PC-9 (cell line): ENCODE data around the gene RBP5. TPM values are rescaled to one million over a fixed set of nuclear protein-coding genes. Genes with fewer than 3 reads are reported as not detected.

Source experiments
- BruUV-seq: library from RNA; stranded (reverse); fragments of 400-500 nt; replicated peaks from 2 replicates; lab custom pipeline; 2021; lab: Mats Ljungman, UMichigan
- CTCF ChIA-PET: fragments of 300-600 bp; sonication (Branson Sonifier 250); formaldehyde crosslinking; loops from one replicate; lab custom pipeline; 2022; ENCODE audit warnings: antibody characterized with exemption; lab: Charles Lee
- POLR2A ChIA-PET: fragments of 300-600 bp; sonication (Branson Sonifier 250); formaldehyde crosslinking; loops from one replicate; lab custom pipeline; 2022; ENCODE audit warnings: antibody characterized with exemption; ENCODE audit not compliant: unreplicated experiment; lab: Charles Lee
- DNase-seq, 2 experiments: peaks; one replicate each; pipeline versions ENCODE4 v3.0.0 to v3.0.0-alpha.2; 2015 to 2022; ENCODE audit warnings: mixed read lengths in 1 of 2
- H2AFZ ChIP-seq: fragments of 200-600 bp; sonication (generic); 2 replicates; pipeline ENCODE4 v1.8.1; 2017; ENCODE audit warnings: antibody characterized with exemption
- H3F3A ChIP-seq: fragments of 200-600 bp; sonication (generic); 2 replicates; pipeline ENCODE4 v1.8.1; 2017; ENCODE audit warnings: antibody characterized with exemption, mild to moderate bottlenecking, low read depth; ENCODE audit not compliant: insufficient read depth
- H3K27ac ChIP-seq: fragments of 200-600 bp; sonication (generic); 2 replicates; pipeline ENCODE4 v1.6.1; 2016; ENCODE audit warnings: mixed run types
- H3K27me3 ChIP-seq: fragments of 200-600 bp; sonication (generic); 2 replicates; pipeline ENCODE4 v1.6.1; 2016; ENCODE audit warnings: low read depth, mixed run types; ENCODE audit not compliant: insufficient read depth
- H3K36me3 ChIP-seq: fragments of 200-600 bp; sonication (generic); 2 replicates; pipeline ENCODE4 v1.6.1; 2016; ENCODE audit warnings: low read depth, mixed run types
- H3K4me1 ChIP-seq: fragments of 200-600 bp; sonication (generic); replicated peaks from 2 replicates; pipeline ENCODE4 v1.6.1; 2016; ENCODE audit warnings: mixed run types; ENCODE audit not compliant: insufficient read depth
- H3K4me2 ChIP-seq: fragments of 200-600 bp; sonication (generic); 2 replicates; pipeline ENCODE4 v1.6.1; 2017; ENCODE audit warnings: mixed run types
- H3K4me3 ChIP-seq: fragments of 200-600 bp; sonication (generic); 2 replicates; pipeline ENCODE4 v1.6.1; 2016; ENCODE audit warnings: mixed run types
- H3K79me2 ChIP-seq: fragments of 200-600 bp; sonication (generic); 2 replicates; pipeline ENCODE4 v1.6.1; 2017; ENCODE audit warnings: low read depth, mixed run types
- H3K9me2 ChIP-seq: fragments of 200-600 bp; sonication (generic); 2 replicates; pipeline ENCODE4 v1.8.1; 2017; ENCODE audit warnings: mild to moderate bottlenecking; ENCODE audit not compliant: insufficient read depth
- H3K9me3 ChIP-seq: fragments of 200-600 bp; sonication (generic); 2 replicates; pipeline ENCODE4 v1.8.1; 2016; ENCODE audit warnings: low read depth; ENCODE audit not compliant: insufficient read depth
- H4K20me1 ChIP-seq: fragments of 200-600 bp; sonication (generic); 2 replicates; pipeline ENCODE4 v1.8.1; 2017; ENCODE audit not compliant: insufficient read depth
- CTCF ChIP-seq: fragments of 200-600 bp; sonication (generic); conservative IDR thresholded peaks from 2 replicates; pipeline ENCODE4 v1.6.1; 2017; ENCODE audit warnings: mixed run types, antibody characterized with exemption, mild to moderate bottlenecking, moderate library complexity
- EZH2 ChIP-seq: fragments of 200-600 bp; sonication (generic); IDR thresholded peaks from 2 replicates; pipeline ENCODE4 v1.8.0; 2017; ENCODE audit warnings: antibody characterized with exemption, low read depth
- intact Hi-C: fragments of 100-400 bp; cut with micrococcal nuclease; formaldehyde crosslinking; loops from one replicate; pipeline ENCODE4 v1.10.0; 2022; ENCODE audit not compliant: unreplicated experiment
- total RNA-seq: library from RNA; stranded (reverse); gene quantifications from 2 replicates; pipeline ENCODE4 v1.2.3, GENCODE V29; 2021

The RBP5 gene
- total RNA-seq, 1 experiment from 2014 or later: 0.74 TPM

GRCh38 chr12:7137908-7138307 lies 9.2 kb upstream of the RBP5 start:
- no TSS peak for BruUV-seq
- Histone ChIP-seq H4K20me1 (no peaks in the 10 kb centered on the region), H3K27ac (no peak overlapping the region), H3K4me3 (no peak overlapping the region), H3K36me3 (peaks cover 17% of the 10 kb centered on the region), H3K4me1 (no peaks in the 10 kb centered on the region), H3K79me2 (no peaks in the 10 kb centered on the region), H2AFZ (no peak overlapping the region), H3K27me3 (no peaks in the 10 kb centered on the region), H3F3A (no peaks in the 10 kb centered on the region), H3K9me2 (no peaks in the 10 kb centered on the region), H3K4me2 (no peak overlapping the region), H3K9me3 (no peaks in the 10 kb centered on the region)
- POLR2A ChIA-PET: no interaction called here
- no peak for DNase-seq
- CTCF ChIA-PET: interaction anchor here (0.6 kb wide), 1 partner anchor 1523 kb away, joined by 3 read pairs; no protein-coding TSS in a partner anchor
- TF ChIP-seq CTCF: no peak
- no peak for TF ChIP-seq EZH2
- intact Hi-C loops: no loop called here

GRCh38 chr12:7136676-7137075 lies 8.0 kb upstream of the RBP5 start:
- ChIA-PET CTCF (no interaction called here), POLR2A (no interaction called here)
- Histone ChIP-seq H3K4me3 (no peak overlapping the region), H4K20me1 (no peaks in the 10 kb centered on the region), H3K36me3 (peaks cover 17% of the 10 kb centered on the region), H3K9me2 (no peaks in the 10 kb centered on the region), H3K9me3 (no peaks in the 10 kb centered on the region), H3K27me3 (no peaks in the 10 kb centered on the region), H2AFZ (no peak overlapping the region), H3F3A (no peaks in the 10 kb centered on the region), H3K79me2 (peaks cover 5% of the 10 kb centered on the region; the same call in 1 of the 2 replicates), H3K27ac (no peak overlapping the region), H3K4me2 (no peak overlapping the region), H3K4me1 (peaks cover 2% of the 10 kb centered on the region)
- TF ChIP-seq EZH2 (no peak), CTCF (no peak)
- intact Hi-C loops: no loop called here
- no TSS peak for BruUV-seq
- no peak for DNase-seq

- Histone ChIP-seq H3K9me3 (no peaks in the 10 kb centered on the region), H2AFZ (no peak overlapping the region), H3K27me3 (no peaks in the 10 kb centered on the region), H3K79me2 (peaks cover 5% of the 10 kb centered on the region; the same call in 1 of the 2 replicates), H3K9me2 (no peaks in the 10 kb centered on the region), H4K20me1 (no peaks in the 10 kb centered on the region), H3K4me1 (peaks cover 8% of the 10 kb centered on the region), H3K4me3 (no peak overlapping the region), H3K36me3 (peaks cover 17% of the 10 kb centered on the region), H3K4me2 (no peak overlapping the region), H3K27ac (no peak overlapping the region), H3F3A (no peaks in the 10 kb centered on the region)
- no TSS peak for BruUV-seq
- ChIA-PET CTCF (no interaction called here), POLR2A (interaction anchor here (0.6 to 0.7 kb wide), 2 partner anchors 10 to 490 kb away, joined by 4 read pairs; no protein-coding TSS in a partner anchor)
- DNase-seq: no peak
- TF ChIP-seq CTCF (no peak), EZH2 (no peak)
- intact Hi-C loops: no loop called here
Measured at GRCh38 chr12:7136071-7136470, 7.4 kb upstream of the RBP5 start.
